ENCODE results near the gene BTNL9.
"Not testable (repeated sequence)": the region's sequence is repeated elsewhere in the genome, so short reads cannot be mapped to it uniquely, and the experiment has no call there.

The BTNL9 gene

GRCh38 chr5:181039931-181040630, at the start of gene BTNL9:
Gene BTNL9, plus strand, starts transcription at chr5:181040266. Its CDS starts 5,224 bp downstream, at chr5:181045490.
- no peak for DNase-seq (ENCODE audit: low spot score)

GRCh38 chr5:180990882-180991242, 49.2 kb upstream of the BTNL9 start:
- DNase-seq (ENCODE audit: low spot score): no peak

- DNase-seq (ENCODE audit: low spot score): no peak
These were observed 38.1 kb upstream of the BTNL9 start for GRCh38 chr5:181001947-181002346.

- DNase-seq (ENCODE audit: low spot score): no peak
These were observed 34.3 kb upstream of the BTNL9 start for GRCh38 chr5:181005791-181006190.

GRCh38 chr5:181008136-181008535, 31.9 kb upstream of the BTNL9 start:
- no peak for DNase-seq (ENCODE audit: low spot score)

- DNase-seq (ENCODE audit: low spot score): not testable (repeated sequence)
These were observed 30.0 kb upstream of the BTNL9 start for GRCh38 chr5:181010018-181010417.

GRCh38 chr5:181014654-181015053, 25.4 kb upstream of the BTNL9 start:
- not testable (repeated sequence) for DNase-seq (ENCODE audit: low spot score)

GRCh38 chr5:181017448-181017847, 22.6 kb upstream of the BTNL9 start:
- not testable (repeated sequence) for DNase-seq (ENCODE audit: low spot score)

GRCh38 chr5:181020688-181021087, 19.4 kb upstream of the BTNL9 start:
- DNase-seq (ENCODE audit: low spot score): no peak

- no peak for DNase-seq (ENCODE audit: low spot score)
These were observed 15.6 kb upstream of the BTNL9 start for GRCh38 chr5:181024245-181025064.

- DNase-seq (ENCODE audit: low spot score): no peak
These were observed 12.5 kb upstream of the BTNL9 start for GRCh38 chr5:181027452-181028031.

GRCh38 chr5:181028032-181028819, 11.8 kb upstream of the BTNL9 start:
- no peak for DNase-seq (ENCODE audit: low spot score)

GRCh38 chr5:181031716-181032115, 8.3 kb upstream of the BTNL9 start:
- DNase-seq (ENCODE audit: low spot score): no peak

- DNase-seq (ENCODE audit: low spot score): no peak
These were observed 3.9 kb upstream of the BTNL9 start for GRCh38 chr5:181035991-181036815.

- DNase-seq (ENCODE audit: low spot score): no peak
These were observed 3.2 kb upstream of the BTNL9 start for GRCh38 chr5:181036816-181037364.

GRCh38 chr5:181037365-181037861, 2.7 kb upstream of the BTNL9 start:
- DNase-seq (ENCODE audit: low spot score): no peak

- DNase-seq (ENCODE audit: low spot score): no peak
These were observed 595 bp upstream of the BTNL9 start for GRCh38 chr5:181039471-181039870.

GRCh38 chr5:181040631-181040945, 522 bp downstream of the BTNL9 start:
- DNase-seq (ENCODE audit: low spot score): no peak

GRCh38 chr5:181041043-181041442, 977 bp downstream of the BTNL9 start:
- no peak for DNase-seq (ENCODE audit: low spot score)

GRCh38 chr5:181042036-181042713, 2.1 kb downstream of the BTNL9 start:
- no peak for DNase-seq (ENCODE audit: low spot score)
